NK-92 (cell line): ENCODE results near the gene PYROXD2.

Source experiments
- DNase-seq: peaks from one replicate; lab custom pipeline; 2025; ENCODE audit not compliant: unreplicated experiment; lab: John Stamatoyannopoulos, UW

The PYROXD2 gene

GRCh38 chr10:98414932-98415730 is at the start of gene PYROXD2:
PYROXD2 (minus strand) TSS chr10:98415182; CDS start chr10:98415135, 47 bp downstream.
- DNase-seq = no peak

GRCh38 chr10:98463976-98464754 is 49.2 kb upstream of the PYROXD2 start:
- DNase-seq = no peak

- no peak for DNase-seq
Measured at GRCh38 chr10:98463016-98463415, 48.0 kb upstream of the PYROXD2 start.

- DNase-seq = no peak
Measured at GRCh38 chr10:98461500-98461842, 46.5 kb upstream of the PYROXD2 start.

- no peak for DNase-seq
Measured at GRCh38 chr10:98460837-98461499, 46.0 kb upstream of the PYROXD2 start.

- DNase-seq = no peak
Measured at GRCh38 chr10:98458809-98459784, 44.1 kb upstream of the PYROXD2 start.

GRCh38 chr10:98457721-98458120 is 42.7 kb upstream of the PYROXD2 start:
- DNase-seq = no peak

- DNase-seq = no peak
Measured at GRCh38 chr10:98456686-98457482, 41.9 kb upstream of the PYROXD2 start.

GRCh38 chr10:98456043-98456570 is 41.1 kb upstream of the PYROXD2 start:
- no peak for DNase-seq

- DNase-seq = no peak
Measured at GRCh38 chr10:98453729-98454128, 38.7 kb upstream of the PYROXD2 start.

GRCh38 chr10:98450618-98451017 is 35.6 kb upstream of the PYROXD2 start:
- no peak for DNase-seq

GRCh38 chr10:98449287-98449686 is 34.3 kb upstream of the PYROXD2 start:
- DNase-seq = no peak

GRCh38 chr10:98446661-98447221 is 31.8 kb upstream of the PYROXD2 start, which contains the start of gene HPS1:
HPS1 (minus strand) TSS chr10:98446935; CDS start chr10:98443240, 3,695 bp downstream.
- DNase-seq = no peak

GRCh38 chr10:98446151-98446660 is 31.2 kb upstream of the PYROXD2 start:
- DNase-seq = no peak

- no peak for DNase-seq
Measured at GRCh38 chr10:98445200-98445812, 30.3 kb upstream of the PYROXD2 start.

GRCh38 chr10:98444314-98445006 is 29.5 kb upstream of the PYROXD2 start:
- DNase-seq = no peak

- no peak for DNase-seq
Measured at GRCh38 chr10:98438715-98439114, 23.7 kb upstream of the PYROXD2 start.

GRCh38 chr10:98436704-98437103 is 21.7 kb upstream of the PYROXD2 start:
- no peak for DNase-seq
